ENCODE data around the gene ADAM22.

DNA sequence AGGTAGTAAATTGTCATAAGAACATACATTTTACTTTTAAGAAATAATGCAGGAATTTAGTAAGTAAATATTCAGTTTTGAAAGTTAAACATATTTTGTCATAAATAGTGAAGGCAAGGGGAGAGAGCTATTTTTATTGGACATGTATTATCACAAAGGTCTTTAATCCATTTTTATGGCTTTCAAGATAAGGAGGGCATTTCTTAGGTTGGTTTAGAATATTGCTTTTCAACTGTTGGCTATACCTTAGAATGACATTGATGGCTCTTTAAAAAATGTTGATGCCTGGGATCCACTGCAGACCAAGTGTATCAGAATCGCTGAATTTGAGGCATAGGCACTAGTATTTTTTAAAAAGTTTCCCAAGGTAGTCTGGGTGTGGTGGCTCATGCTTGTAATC lies 34.0 kb downstream of the ADAM22 start:
- TF ChIP-seq POLR2A (IDR thresholded peaks at IDR 0.05) = no peak
- TF ChIP-seq, protein P1, sequence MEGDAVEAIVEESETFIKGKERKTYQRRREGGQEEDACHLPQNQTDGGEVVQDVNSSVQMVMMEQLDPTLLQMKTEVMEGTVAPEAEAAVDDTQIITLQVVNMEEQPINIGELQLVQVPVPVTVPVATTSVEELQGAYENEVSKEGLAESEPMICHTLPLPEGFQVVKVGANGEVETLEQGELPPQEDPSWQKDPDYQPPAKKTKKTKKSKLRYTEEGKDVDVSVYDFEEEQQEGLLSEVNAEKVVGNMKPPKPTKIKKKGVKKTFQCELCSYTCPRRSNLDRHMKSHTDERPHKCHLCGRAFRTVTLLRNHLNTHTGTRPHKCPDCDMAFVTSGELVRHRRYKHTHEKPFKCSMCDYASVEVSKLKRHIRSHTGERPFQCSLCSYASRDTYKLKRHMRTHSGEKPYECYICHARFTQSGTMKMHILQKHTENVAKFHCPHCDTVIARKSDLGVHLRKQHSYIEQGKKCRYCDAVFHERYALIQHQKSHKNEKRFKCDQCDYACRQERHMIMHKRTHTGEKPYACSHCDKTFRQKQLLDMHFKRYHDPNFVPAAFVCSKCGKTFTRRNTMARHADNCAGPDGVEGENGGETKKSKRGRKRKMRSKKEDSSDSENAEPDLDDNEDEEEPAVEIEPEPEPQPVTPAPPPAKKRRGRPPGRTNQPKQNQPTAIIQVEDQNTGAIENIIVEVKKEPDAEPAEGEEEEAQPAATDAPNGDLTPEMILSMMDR (IDR thresholded peaks at IDR 0.05) = no peak
